Lung (tissue), 12 donors: ENCODE measurements around the gene SENP5. TPM values are rescaled to one million over a fixed set of nuclear protein-coding genes. Genes with fewer than 3 reads are reported as not detected.
"Not testable (repeated sequence)": the region's sequence is repeated elsewhere in the genome, so short reads cannot be mapped to it uniquely, and the experiment has no call there.

Experiments used
- ATAC-seq: fragments of 200-7000 bp; cut with Tn5 transposase; one replicate; pipeline ENCODE4 v1.9.1; 2020; ENCODE audit warnings: moderate number of reproducible peaks; ENCODE audit not compliant: insufficient read depth, low FRiP score
- DNase-seq, 3 donors: peaks; one replicate each; pipeline ENCODE4 v3.0.0-alpha.2; 2013 to 2017
- H3K27ac ChIP-seq, 2 donors: one replicate each; pipeline ENCODE4 v1.5.1; 2013; ENCODE audit warnings: mild to moderate bottlenecking in 2 of 2, moderate library complexity in 2 of 2, control low read depth in 1 of 2, inconsistent platforms in 1 of 2, low read depth in 1 of 2, low read length in 1 of 2
- H3K27me3 ChIP-seq, 3 donors: one replicate each; pipeline ENCODE4 v1.5.1; 2013; ENCODE audit warnings: low read length in 2 of 3; ENCODE audit not compliant: control insufficient read depth in 3 of 3, insufficient read depth in 3 of 3
- H3K36me3 ChIP-seq, 4 donors: one replicate each; pipeline ENCODE4 v1.5.1; 2013; ENCODE audit warnings: low read length in 4 of 4, mild to moderate bottlenecking in 1 of 4, moderate library complexity in 1 of 4; ENCODE audit not compliant: control insufficient read depth in 4 of 4, insufficient read depth in 4 of 4
- H3K4me1 ChIP-seq, 5 donors: one replicate each; pipeline ENCODE4 v1.5.1; 2013; ENCODE audit warnings: low read length in 5 of 5, mild to moderate bottlenecking in 2 of 5, moderate library complexity in 1 of 5; ENCODE audit not compliant: control insufficient read depth in 5 of 5, insufficient read depth in 5 of 5
- H3K4me3 ChIP-seq: one replicate; pipeline ENCODE4 v1.5.1; 2013; ENCODE audit warnings: mild to moderate bottlenecking, control low read depth, moderate library complexity
- H3K9ac ChIP-seq, 2 donors: one replicate each; pipeline ENCODE4 v1.5.1; 2013; ENCODE audit warnings: low read length in 2 of 2, control low read depth in 1 of 2; ENCODE audit not compliant: insufficient read depth in 1 of 2
- H3K9me3 ChIP-seq, 4 donors: one replicate each; pipeline ENCODE4 v1.5.1; 2013; ENCODE audit warnings: low read length in 3 of 4, mild to moderate bottlenecking in 1 of 4, moderate library complexity in 1 of 4; ENCODE audit not compliant: control insufficient read depth in 4 of 4, insufficient read depth in 3 of 4
- CTCF ChIP-seq: IDR thresholded peaks from 2 replicates; pipeline ENCODE4 v1.5.1; 2012; ENCODE audit warnings: mild to moderate bottlenecking; ENCODE audit errors: control extremely low read depth, extremely low read depth
- WGBS, 2 donors: extraction: QIAGEN DNeasy Blood & Tissue Kit; methylation state at CpG; one replicate each; pipeline ENCODE4 v1.1.7; 2013; 5-methylcytosine and 5-hydroxymethylcytosine counted together
- polyA plus RNA-seq, 2 donors: library from polyadenylated mRNA; stranded (reverse); fragments of 200-250 nt; gene quantifications; one replicate each; pipeline ENCODE4 v1.2.1, GENCODE V29; 2013
- total RNA-seq, 2 donors: library from RNA; depleted of rRNA in 1 of 2; stranded (reverse); fragments of >200 nt in 1 of 2; gene quantifications; one replicate each; pipeline ENCODE4 v1.2.1, GENCODE V29; 2014 to 2021
- donor health status: control.
- donor health status: control.
- donor health status: Bipolar disorder and iron deficiency.
- donor health status: healthy.
- donor health status: DM: yes; HTN: yes; CAD: no.

Gene SENP5
- total and polyA plus RNA-seq, 4 donors = 7.7 to 55.7 (median 18.7) TPM

- Histone ChIP-seq H3K9me3 (peaks cover 0 to 3% (median 0%) of the 10 kb centered on the region in 4 donors), H3K27ac (no peak overlapping the region), H3K4me1 (no peaks in the 10 kb centered on the region), H3K4me3 (no peak overlapping the region), H3K9ac (no peak overlapping the region), H3K36me3 (no peaks in the 10 kb centered on the region), H3K27me3 (no peaks in the 10 kb centered on the region)
- WGBS, 2 donors = 85 to 89% methylated on average over 11 of the region's 11 CpGs
- TF ChIP-seq CTCF = no peak
- DNase-seq = no peak
- no peak for ATAC-seq
Observed at GRCh38 chr3:196849180-196849741, 18.5 kb upstream of the SENP5 start.

GRCh38 chr3:196863000-196863399 lies 4.7 kb upstream of the SENP5 start:
- not testable (repeated sequence) for H3K27me3 ChIP-seq, H3K36me3 ChIP-seq, DNase-seq, ATAC-seq, H3K27ac ChIP-seq, H3K9me3 ChIP-seq, H3K4me1 ChIP-seq, H3K4me3 ChIP-seq, H3K9ac ChIP-seq
- 91 to 97% methylated on average over 8 of the region's 8 CpGs for WGBS, 2 donors

- no peaks in the 10 kb centered on the region for H3K9me3 ChIP-seq
- no peak for ATAC-seq
- peaks cover 0 to 4% (median 1%) of the 10 kb centered on the region in 4 donors for H3K36me3 ChIP-seq
- H3K4me1 ChIP-seq = peaks cover 0 to 13% (median 8%) of the 10 kb centered on the region in 5 donors
- WGBS, 2 donors = 31 to 45% methylated on average over 6 of the region's 6 CpGs
- no peak for TF ChIP-seq CTCF
- H3K27me3 ChIP-seq = no peaks in the 10 kb centered on the region
- H3K27ac ChIP-seq = peak overlapping the region; percentile 84 to 96
- H3K4me3 ChIP-seq = no peak overlapping the region
- peak overlapping the region; percentile 53 to 72 for H3K9ac ChIP-seq
- DNase-seq = no peak
Observed at GRCh38 chr3:196867155-196867506, 589 bp upstream of the SENP5 start.

GRCh38 chr3:196868297-196868661 lies 559 bp downstream of the SENP5 start:
- 1% methylated on average over 29 of the region's 29 CpGs for WGBS, 2 donors
- H3K36me3 ChIP-seq = peaks cover 0 to 4% (median 1%) of the 10 kb centered on the region in 4 donors
- TF ChIP-seq CTCF = no peak
- peak overlapping the region; percentile 85 to 92 for H3K9ac ChIP-seq
- H3K9me3 ChIP-seq = no peaks in the 10 kb centered on the region
- H3K27me3 ChIP-seq = no peaks in the 10 kb centered on the region
- peak overlapping the region; percentile 98 for H3K4me3 ChIP-seq
- ATAC-seq (peak; percentile 43), DNase-seq (peak in 1 of 3 donors; percentile 38)
- H3K27ac ChIP-seq = peak overlapping the region; percentile 93 to 99
- peaks cover 0 to 13% (median 8%) of the 10 kb centered on the region in 5 donors for H3K4me1 ChIP-seq
